Esophagus muscularis mucosa (tissue), 4 donors: ENCODE results near the gene CD46. TPM values are rescaled to one million over a fixed set of nuclear protein-coding genes. Genes with fewer than 3 reads are reported as not detected.

Experiments
- DNase-seq: peaks from one replicate; pipeline ENCODE4 v3.0.0-alpha.2; 2017; ENCODE audit errors: extremely low spot score
- H3K27ac ChIP-seq, 4 donors: fragments of 200-600 bp; sonication (generic); replicated peaks in 1 of 4; 1 replicate in 3 of 4; 2 replicates in 1 of 4; pipeline ENCODE4 v1.5.1; 2016 to 2019; ENCODE audit warnings: mild to moderate bottlenecking in 1 of 4
- H3K27me3 ChIP-seq, 4 donors: fragments of 200-600 bp; sonication (generic); one replicate each; pipeline versions ENCODE4 v1.5.1 to v1.6.0; 2016 to 2019
- H3K36me3 ChIP-seq, 4 donors: fragments of 200-600 bp; sonication (generic); one replicate each; pipeline ENCODE4 v1.5.1; 2016 to 2019
- H3K4me1 ChIP-seq, 4 donors: fragments of 200-600 bp; sonication (generic); one replicate each; pipeline ENCODE4 v1.5.1; 2016 to 2019
- H3K4me3 ChIP-seq, 4 donors: fragments of 200-600 bp; sonication (generic); 1 replicate in 2 of 4; 2 replicates in 2 of 4; pipeline ENCODE4 v1.5.1; 2016 to 2019; ENCODE audit warnings: mild to moderate bottlenecking in 4 of 4, moderate library complexity in 1 of 4
- H3K9me3 ChIP-seq, 4 donors: fragments of 200-600 bp; sonication (generic); 1 replicate in 3 of 4; 2 replicates in 1 of 4; pipeline ENCODE4 v1.5.1; 2016 to 2019
- CTCF ChIP-seq, 3 experiments: fragments of 200-600 bp in 2 of 3; fragments of 450-650 bp in 1 of 3; sonication (generic) in 2 of 3; IDR thresholded peaks; one replicate each; pipeline ENCODE4 v1.5.1; 2017 to 2019; ENCODE audit warnings: antibody characterized with exemption in 3 of 3, mild to moderate bottlenecking in 2 of 3, moderate library complexity in 1 of 3
- EP300 ChIP-seq: sonication (generic); formaldehyde crosslinking; IDR thresholded peaks from one replicate; pipeline ENCODE4 v1.6.1; 2017; ENCODE audit warnings: antibody characterized with exemption
- POLR2A ChIP-seq: fragments of 450-650 bp; IDR thresholded peaks from one replicate; pipeline ENCODE4 v1.6.1; 2017; ENCODE audit warnings: antibody characterized with exemption, moderate library complexity, mild to moderate bottlenecking, low read depth
- POLR2AphosphoS5 ChIP-seq, 2 donors: sonication (generic); formaldehyde crosslinking; IDR thresholded peaks; one replicate each; pipeline ENCODE4 v1.6.1; 2017; ENCODE audit warnings: antibody characterized with exemption in 2 of 2
- WGBS: methylation state at CpG from one replicate; pipeline ENCODE4 v1.1.5; 2018; 5-methylcytosine and 5-hydroxymethylcytosine counted together
- intact Hi-C: fragments of 100-400 bp; cut with DNase I; formaldehyde crosslinking; loops from one replicate; pipeline ENCODE4 v1.15.1; 2023
- total RNA-seq, 4 donors: library from RNA; depleted of rRNA; stranded (reverse); fragments of >200 nt; gene quantifications; one replicate each; pipeline versions ENCODE4 v1.1.0 to v1.2.1, GENCODE V29; 2016

The CD46 gene
- total RNA-seq, 4 donors from 2014 or later = 65.6 to 86.4 (median 69.2) TPM

DNA sequence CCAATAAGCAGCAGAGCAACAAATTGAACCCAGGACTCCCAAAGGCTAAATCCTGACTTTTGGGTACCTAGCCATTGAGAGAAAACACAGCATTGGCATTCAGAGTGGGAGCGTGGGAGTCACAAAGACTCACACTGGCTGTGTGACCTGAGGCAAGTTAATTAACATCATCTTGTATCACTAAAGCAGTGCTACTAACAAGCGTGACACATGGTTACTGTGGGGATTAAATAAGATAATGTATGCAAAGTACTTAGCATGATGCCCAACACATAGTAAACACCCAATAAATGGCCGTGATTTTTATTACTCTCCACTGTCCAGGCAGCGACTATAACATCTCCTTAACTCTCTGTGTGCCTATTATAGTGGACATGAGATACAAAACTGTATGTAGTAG is 85.8 kb downstream of the CD46 start:
- 87% methylated on average over 4 of the region's 4 CpGs for WGBS
- H3K9me3 ChIP-seq = no peaks in the 10 kb centered on the region
- no peak overlapping the region for H3K4me3 ChIP-seq
- no peak for TF ChIP-seq POLR2A
- TF ChIP-seq POLR2AphosphoS5 (IDR thresholded peaks at IDR 0.05) = no peak
- TF ChIP-seq EP300 = no peak
- TF ChIP-seq CTCF (IDR thresholded peaks at IDR 0.05) = no peak
- H3K27me3 ChIP-seq = no peaks in the 10 kb centered on the region
- H3K36me3 ChIP-seq = peaks cover 0 to 4% (median under 1%) of the 10 kb centered on the region in 4 donors
- H3K27ac ChIP-seq = peak overlapping the region; percentile 60 to 99 (median 86)
- peaks cover 80 to 97% (median 93%) of the 10 kb centered on the region in 4 donors for H3K4me1 ChIP-seq
- no peak for DNase-seq
- intact Hi-C loops = no loop called here

- Histone ChIP-seq H3K4me3 (no peak overlapping the region), H3K4me1 (peaks cover 73 to 96% (median 91%) of the 10 kb centered on the region in 4 donors), H3K36me3 (peaks cover 0 to 9% (median 3%) of the 10 kb centered on the region in 4 donors), H3K27me3 (no peaks in the 10 kb centered on the region), H3K27ac (peak overlapping the region; percentile 60 to 99 (median 86)), H3K9me3 (no peaks in the 10 kb centered on the region)
- intact Hi-C loops = no loop called here
- 49% methylated on average over 15 of the region's 15 CpGs for WGBS
- no peak for DNase-seq
- TF ChIP-seq CTCF (IDR thresholded peaks at IDR 0.05) (no peak), POLR2A (no peak), POLR2AphosphoS5 (IDR thresholded peaks at IDR 0.05) (peak; percentile 29 to 42), EP300 (no peak)
Measured at GRCh38 chr1:207838156-207839082, 86.6 kb downstream of the CD46 start.

GRCh38 chr1:207839083-207839413 is 87.2 kb downstream of the CD46 start:
- Histone ChIP-seq H3K27me3 (no peaks in the 10 kb centered on the region), H3K27ac (peak overlapping the region; percentile 60 to 99 (median 86)), H3K4me1 (peaks cover 67 to 96% (median 91%) of the 10 kb centered on the region in 4 donors), H3K4me3 (no peak overlapping the region), H3K36me3 (peaks cover 0 to 9% (median 4%) of the 10 kb centered on the region in 4 donors), H3K9me3 (no peaks in the 10 kb centered on the region)
- no peak for DNase-seq
- no peak for TF ChIP-seq POLR2AphosphoS5 (IDR thresholded peaks at IDR 0.05)
- no peak for TF ChIP-seq EP300
- TF ChIP-seq CTCF (IDR thresholded peaks at IDR 0.05) = no peak
- intact Hi-C loops = no loop called here

GRCh38 chr1:207840380-207840779 is 88.5 kb downstream of the CD46 start:
- TF ChIP-seq CTCF (IDR thresholded peaks at IDR 0.05) = peak in 1 of 3 experiments; percentile 7
- no peak for TF ChIP-seq POLR2AphosphoS5 (IDR thresholded peaks at IDR 0.05)
- Histone ChIP-seq H3K36me3 (peaks cover 0 to 9% (median 3%) of the 10 kb centered on the region in 4 donors), H3K9me3 (no peaks in the 10 kb centered on the region), H3K4me3 (no peak overlapping the region), H3K27me3 (no peaks in the 10 kb centered on the region), H3K4me1 (peaks cover 67 to 96% (median 91%) of the 10 kb centered on the region in 4 donors), H3K27ac (peak overlapping the region; percentile 7 to 98 (median 33))
- no peak for DNase-seq
- 83% methylated on average over 2 of the region's 2 CpGs for WGBS
- intact Hi-C loops = no loop called here
